Endothelial cell (in vitro differentiated cells): Measurements from ENCODE around the gene DOK5. TPM values are rescaled to one million over a fixed set of nuclear protein-coding genes. Genes with fewer than 3 reads are reported as not detected.

Experiments
- DNase-seq: peaks from one replicate; pipeline ENCODE4 v3.0.0; 2021; ENCODE audit warnings: low spot score
- H3K27ac Mint-ChIP-seq: one replicate; pipeline ENCODE4 v1.8.0; 2021; ENCODE audit warnings: mixed read lengths, inconsistent platforms; ENCODE audit not compliant: unreplicated experiment
- H3K27me3 Mint-ChIP-seq: one replicate; pipeline ENCODE4 v1.8.0; 2021; ENCODE audit warnings: mild to moderate bottlenecking, moderate library complexity, mixed read lengths, inconsistent platforms; ENCODE audit not compliant: unreplicated experiment
- H3K36me3 Mint-ChIP-seq: one replicate; pipeline ENCODE4 v1.8.0; 2021; ENCODE audit warnings: mild to moderate bottlenecking, low read depth, mixed read lengths, inconsistent platforms; ENCODE audit not compliant: unreplicated experiment
- H3K4me1 Mint-ChIP-seq: one replicate; pipeline ENCODE4 v1.8.0; 2021; ENCODE audit warnings: mild to moderate bottlenecking, mixed read lengths, inconsistent platforms; ENCODE audit not compliant: unreplicated experiment
- H3K4me3 Mint-ChIP-seq: one replicate; pipeline ENCODE4 v1.8.0; 2021; ENCODE audit warnings: mild to moderate bottlenecking, mixed read lengths, inconsistent platforms; ENCODE audit not compliant: unreplicated experiment
- H3K9me3 Mint-ChIP-seq: one replicate; pipeline ENCODE4 v1.8.0; 2021; ENCODE audit warnings: mixed read lengths, inconsistent platforms; ENCODE audit not compliant: unreplicated experiment
- CTCF ChIP-seq: fragments of 200-600 bp; sonication (generic); IDR thresholded peaks from one replicate; pipeline ENCODE4 v1.5.0; 2021; ENCODE audit warnings: antibody characterized with exemption; ENCODE audit not compliant: unreplicated experiment
- total RNA-seq: library from RNA; stranded (reverse); fragmentation: NEBNext Ultra II Directional; extraction: Animal tissue kit (Norgen Biotek cat#: 25700); gene quantifications from one replicate; pipeline ENCODE4 v1.2.1, GENCODE V29; 2021; ENCODE audit not compliant: unreplicated experiment

The DOK5 gene
- total RNA-seq, 1 donor from 2014 or later = 0.26 TPM

GRCh38 chr20:54539521-54540046 is 64.2 kb downstream of the DOK5 start:
- peaks cover 3% of the 10 kb centered on the region for H3K36me3 Mint-ChIP-seq
- H3K27ac Mint-ChIP-seq = no peak overlapping the region
- no peak for DNase-seq
- peaks cover 2% of the 10 kb centered on the region for H3K27me3 Mint-ChIP-seq
- no peak for TF ChIP-seq CTCF
- H3K4me1 Mint-ChIP-seq = no peaks in the 10 kb centered on the region
- H3K4me3 Mint-ChIP-seq = no peak overlapping the region
- peaks cover 12% of the 10 kb centered on the region for H3K9me3 Mint-ChIP-seq

GRCh38 chr20:54543369-54543768 is 68.0 kb downstream of the DOK5 start:
- Mint-ChIP-seq H3K27ac (no peak overlapping the region), H3K27me3 (no peaks in the 10 kb centered on the region), H3K4me1 (no peaks in the 10 kb centered on the region), H3K4me3 (no peak overlapping the region), H3K9me3 (peaks cover 8% of the 10 kb centered on the region), H3K36me3 (no peaks in the 10 kb centered on the region)
- TF ChIP-seq CTCF = no peak
- DNase-seq = no peak

GRCh38 chr20:54545676-54546358 is 70.4 kb downstream of the DOK5 start:
- DNase-seq = no peak
- H3K36me3 Mint-ChIP-seq = no peaks in the 10 kb centered on the region

GRCh38 chr20:54548849-54549248 is 73.5 kb downstream of the DOK5 start:
- no peaks in the 10 kb centered on the region for H3K9me3 Mint-ChIP-seq
- no peaks in the 10 kb centered on the region for H3K27me3 Mint-ChIP-seq
- H3K36me3 Mint-ChIP-seq = no peaks in the 10 kb centered on the region
- no peak for TF ChIP-seq CTCF
- no peaks in the 10 kb centered on the region for H3K4me1 Mint-ChIP-seq
- no peak overlapping the region for H3K4me3 Mint-ChIP-seq
- DNase-seq = no peak
- no peak overlapping the region for H3K27ac Mint-ChIP-seq

More at GRCh38 chr20:54545676-54546358, 70.4 kb downstream of the DOK5 start:
- Mint-ChIP-seq H3K4me3 (no peak overlapping the region), H3K9me3 (peaks cover 4% of the 10 kb centered on the region), H3K4me1 (no peaks in the 10 kb centered on the region), H3K27me3 (no peaks in the 10 kb centered on the region), H3K27ac (no peak overlapping the region)
- TF ChIP-seq CTCF = no peak

GRCh38 chr20:54549658-54550326 is 74.4 kb downstream of the DOK5 start:
- no peak for TF ChIP-seq CTCF
- no peaks in the 10 kb centered on the region for H3K9me3 Mint-ChIP-seq
- no peaks in the 10 kb centered on the region for H3K27me3 Mint-ChIP-seq
- H3K27ac Mint-ChIP-seq = no peak overlapping the region
- H3K36me3 Mint-ChIP-seq = no peaks in the 10 kb centered on the region
- DNase-seq = no peak
- H3K4me1 Mint-ChIP-seq = no peaks in the 10 kb centered on the region
- H3K4me3 Mint-ChIP-seq = no peak overlapping the region
